Type B pancreatic cell (in vitro differentiated cells): ENCODE results near the gene HBZ. TPM values are rescaled to one million over a fixed set of nuclear protein-coding genes. Genes with fewer than 3 reads are reported as not detected.
A peak's percentile ranks its signal among the peaks of the same experiment; 100 is the strongest.

Experiments used
- DNase-seq: peaks from one replicate; pipeline ENCODE4 v3.0.0; 2021; ENCODE audit warnings: mixed read lengths; ENCODE audit not compliant: unreplicated experiment; ENCODE audit errors: extremely low spot score
- H3K27ac Mint-ChIP-seq: 2 replicates; pipeline ENCODE4 v1.8.0; 2021; ENCODE audit warnings: mild to moderate bottlenecking, mixed read lengths
- H3K27me3 Mint-ChIP-seq: 2 replicates; pipeline ENCODE4 v1.8.0; 2021; ENCODE audit warnings: mixed read lengths
- H3K36me3 Mint-ChIP-seq: 2 replicates; pipeline ENCODE4 v1.8.0; 2021; ENCODE audit warnings: mixed read lengths
- H3K4me1 Mint-ChIP-seq: one replicate; pipeline ENCODE4 v1.8.0; 2021; ENCODE audit warnings: mixed read lengths; ENCODE audit not compliant: unreplicated experiment
- H3K4me3 Mint-ChIP-seq: 2 replicates; pipeline ENCODE4 v1.8.0; 2021; ENCODE audit warnings: mild to moderate bottlenecking, mixed read lengths
- H3K9me3 Mint-ChIP-seq: 2 replicates; pipeline ENCODE4 v1.8.0; 2021; ENCODE audit warnings: mixed read lengths
- total RNA-seq: library from RNA; stranded (reverse); gene quantifications from 2 replicates; pipeline ENCODE4 v1.2.1, GENCODE V29; 2021; ENCODE audit warnings: low replicate concordance
- TF ChIP-seq, protein P1 (sequence below): fragments of 200-600 bp; sonication (generic); conservative IDR thresholded peaks from 2 replicates; pipeline ENCODE4 v1.5.0; 2021; ENCODE audit warnings: antibody characterized with exemption, mild to moderate bottlenecking

The HBZ gene
- total RNA-seq, 1 donor from 2014 or later, result not detected

GRCh38 chr16:187330-187729, 34.9 kb downstream of the HBZ start:
- no peak for DNase-seq
- TF ChIP-seq, protein P1, sequence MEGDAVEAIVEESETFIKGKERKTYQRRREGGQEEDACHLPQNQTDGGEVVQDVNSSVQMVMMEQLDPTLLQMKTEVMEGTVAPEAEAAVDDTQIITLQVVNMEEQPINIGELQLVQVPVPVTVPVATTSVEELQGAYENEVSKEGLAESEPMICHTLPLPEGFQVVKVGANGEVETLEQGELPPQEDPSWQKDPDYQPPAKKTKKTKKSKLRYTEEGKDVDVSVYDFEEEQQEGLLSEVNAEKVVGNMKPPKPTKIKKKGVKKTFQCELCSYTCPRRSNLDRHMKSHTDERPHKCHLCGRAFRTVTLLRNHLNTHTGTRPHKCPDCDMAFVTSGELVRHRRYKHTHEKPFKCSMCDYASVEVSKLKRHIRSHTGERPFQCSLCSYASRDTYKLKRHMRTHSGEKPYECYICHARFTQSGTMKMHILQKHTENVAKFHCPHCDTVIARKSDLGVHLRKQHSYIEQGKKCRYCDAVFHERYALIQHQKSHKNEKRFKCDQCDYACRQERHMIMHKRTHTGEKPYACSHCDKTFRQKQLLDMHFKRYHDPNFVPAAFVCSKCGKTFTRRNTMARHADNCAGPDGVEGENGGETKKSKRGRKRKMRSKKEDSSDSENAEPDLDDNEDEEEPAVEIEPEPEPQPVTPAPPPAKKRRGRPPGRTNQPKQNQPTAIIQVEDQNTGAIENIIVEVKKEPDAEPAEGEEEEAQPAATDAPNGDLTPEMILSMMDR, result no peak
- Mint-ChIP-seq H3K4me3 (no peak overlapping the region), H3K36me3 (peaks cover 16% of the 10 kb centered on the region), H3K9me3 (no peaks in the 10 kb centered on the region), H3K27me3 (no peaks in the 10 kb centered on the region), H3K27ac (no peak overlapping the region), H3K4me1 (no peaks in the 10 kb centered on the region)

- TF ChIP-seq, protein P1, result peak; percentile 17
- H3K4me1 Mint-ChIP-seq, result no peaks in the 10 kb centered on the region
- H3K4me3 Mint-ChIP-seq, result no peak overlapping the region
- no peaks in the 10 kb centered on the region for H3K9me3 Mint-ChIP-seq
- H3K27me3 Mint-ChIP-seq, result no peaks in the 10 kb centered on the region
- peaks cover 20% of the 10 kb centered on the region for H3K36me3 Mint-ChIP-seq
- H3K27ac Mint-ChIP-seq, result no peak overlapping the region
- DNase-seq, result no peak
Measured at GRCh38 chr16:188674-189073, 36.2 kb downstream of the HBZ start.

- TF ChIP-seq, protein P1, result no peak
- Mint-ChIP-seq H3K27me3 (no peaks in the 10 kb centered on the region), H3K9me3 (no peaks in the 10 kb centered on the region), H3K27ac (no peak overlapping the region), H3K4me3 (no peak overlapping the region), H3K36me3 (peaks cover 20% of the 10 kb centered on the region), H3K4me1 (no peaks in the 10 kb centered on the region)
- DNase-seq, result no peak
Measured at GRCh38 chr16:189604-190186, 37.3 kb downstream of the HBZ start.

DNA sequence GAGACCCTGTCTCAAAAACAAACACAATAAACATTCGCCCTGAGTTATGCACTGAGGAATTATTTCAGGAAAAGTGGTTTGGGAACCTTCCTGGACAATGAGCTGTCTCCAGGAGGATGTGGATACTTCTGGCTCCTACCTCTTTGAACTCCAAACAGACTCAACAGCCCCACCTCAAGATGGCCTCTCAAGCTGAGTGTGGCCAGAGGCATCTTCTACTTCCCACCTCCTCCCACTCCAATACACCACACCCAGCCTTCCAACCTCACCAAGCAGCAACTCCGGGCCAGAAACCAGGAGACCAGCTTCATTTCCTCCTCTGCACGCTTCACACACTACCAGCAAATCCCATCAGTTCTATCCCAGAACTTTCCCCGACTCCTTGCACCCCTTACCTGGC, 39.4 kb downstream of the HBZ start:
- Mint-ChIP-seq H3K27me3 (no peaks in the 10 kb centered on the region), H3K36me3 (peaks cover 20% of the 10 kb centered on the region), H3K4me1 (no peaks in the 10 kb centered on the region), H3K4me3 (no peak overlapping the region), H3K27ac (no peak overlapping the region), H3K9me3 (no peaks in the 10 kb centered on the region)
- DNase-seq, result no peak
- TF ChIP-seq, protein P1, result no peak

GRCh38 chr16:192686-193085, 40.2 kb downstream of the HBZ start:
- H3K9me3 Mint-ChIP-seq, result no peaks in the 10 kb centered on the region
- no peak for DNase-seq
- TF ChIP-seq, protein P1, result no peak
- no peaks in the 10 kb centered on the region for H3K27me3 Mint-ChIP-seq
- H3K4me1 Mint-ChIP-seq, result no peaks in the 10 kb centered on the region
- peak overlapping the region; percentile 34 for H3K27ac Mint-ChIP-seq
- H3K36me3 Mint-ChIP-seq, result peaks cover 20% of the 10 kb centered on the region
- H3K4me3 Mint-ChIP-seq, result no peak overlapping the region

DNA sequence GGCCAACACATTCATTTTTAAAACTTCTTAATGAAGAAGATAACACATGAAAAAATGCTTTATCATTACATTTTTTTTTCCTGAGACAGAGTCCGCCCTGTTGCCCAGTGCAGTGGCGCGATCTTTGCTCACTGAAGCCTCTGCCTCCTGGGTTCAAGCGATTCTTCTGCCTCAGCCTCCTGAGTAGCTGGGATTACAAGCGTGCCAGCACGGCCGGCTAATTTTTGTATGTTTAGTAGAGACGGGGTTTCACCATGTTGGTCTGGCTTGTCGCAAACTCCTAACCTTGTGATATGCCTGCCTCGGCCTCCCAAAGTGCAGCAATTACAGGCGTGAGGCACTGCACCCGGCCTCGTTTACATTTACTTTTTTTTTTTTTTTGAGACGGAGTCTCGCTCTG, 41.0 kb downstream of the HBZ start:
- peaks cover 20% of the 10 kb centered on the region for H3K36me3 Mint-ChIP-seq
- TF ChIP-seq, protein P1, result no peak

More for the DNA sequence above, 41.0 kb downstream of the HBZ start:
- H3K4me1 Mint-ChIP-seq, result no peaks in the 10 kb centered on the region
- H3K27ac Mint-ChIP-seq, result no peak overlapping the region
- no peaks in the 10 kb centered on the region for H3K9me3 Mint-ChIP-seq
- DNase-seq, result no peak
- H3K4me3 Mint-ChIP-seq, result no peak overlapping the region
- H3K27me3 Mint-ChIP-seq, result no peaks in the 10 kb centered on the region
